Measurements from ENCODE around the gene ACOX1.
"Not testable (repeated sequence)": the region's sequence is repeated elsewhere in the genome, so short reads cannot be mapped to it uniquely, and the experiment has no call there.

ACOX1 gene

GRCh38 chr17:75983501-75984181 is 4.7 kb upstream of the ACOX1 start:
- no peak for DNase-seq

DNA sequence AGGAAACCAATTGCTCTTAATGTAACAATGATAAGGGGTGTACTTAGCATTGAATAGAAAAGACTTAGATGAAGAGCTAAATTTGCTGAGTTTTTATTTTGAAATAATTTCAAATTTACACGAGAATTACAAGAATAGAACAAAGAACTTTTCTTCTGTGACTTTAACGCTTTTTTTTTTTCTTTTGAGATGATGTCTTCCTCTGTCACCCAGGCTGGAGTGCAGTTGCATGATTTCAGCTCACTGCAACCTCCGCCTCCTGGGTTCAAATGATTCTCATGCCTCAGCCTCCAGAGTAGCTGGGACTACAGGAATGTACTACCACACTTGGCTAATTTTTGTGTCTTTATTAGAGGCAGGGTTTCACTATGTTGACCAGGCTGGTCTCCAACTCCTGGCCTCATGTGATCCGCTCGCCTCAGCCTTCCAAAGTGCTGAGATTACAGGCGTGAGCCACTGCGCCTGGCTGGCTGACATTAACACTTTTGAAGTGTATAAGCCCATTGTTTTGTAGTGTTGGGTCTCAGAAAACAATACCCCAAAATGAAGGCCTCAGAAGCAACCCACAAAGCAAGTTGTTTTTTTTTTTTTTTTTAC is 2.2 kb upstream of the ACOX1 start:
- no peak for DNase-seq

GRCh38 chr17:75980188-75981018 is 1.4 kb upstream of the ACOX1 start:
- no peak for DNase-seq

- peak in 3 of 56 donors; percentile 45 to 72 (median 68) for DNase-seq
These were observed 780 bp upstream of the ACOX1 start for GRCh38 chr17:75979705-75980187.

DNA sequence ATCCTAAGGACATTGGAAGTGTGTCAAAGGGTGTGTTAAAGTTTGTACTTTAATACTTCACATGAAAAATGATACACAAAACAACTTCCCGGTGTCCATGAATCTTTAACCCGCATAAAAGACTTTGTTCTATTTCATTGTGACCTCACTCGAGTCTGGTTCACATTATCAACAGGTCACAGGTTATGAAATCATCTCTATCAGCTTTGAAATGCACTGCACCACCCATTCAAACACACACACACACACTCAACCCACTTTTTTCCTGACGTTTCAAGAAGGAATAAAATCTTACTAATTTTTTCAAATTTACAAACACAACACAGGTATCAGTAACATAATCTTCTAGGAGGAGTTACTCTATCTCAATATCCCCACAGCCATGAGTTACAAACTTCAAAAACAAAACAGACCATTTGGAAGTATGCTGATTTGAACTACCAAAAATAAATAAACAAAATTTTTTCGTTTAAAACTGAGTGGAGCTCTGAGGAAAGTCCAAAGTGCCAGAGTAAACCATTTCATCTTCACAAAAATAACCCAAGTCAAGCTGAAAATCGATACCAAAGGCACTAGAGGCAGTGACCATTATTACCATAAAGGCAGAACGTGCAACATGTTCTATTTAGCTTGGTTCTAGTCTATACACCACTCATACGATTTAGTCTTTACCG is 2.7 kb downstream of the ACOX1 start:
- DNase-seq: no peak

GRCh38 chr17:75975757-75976174 is 3.2 kb downstream of the ACOX1 start:
- DNase-seq: no peak

DNA sequence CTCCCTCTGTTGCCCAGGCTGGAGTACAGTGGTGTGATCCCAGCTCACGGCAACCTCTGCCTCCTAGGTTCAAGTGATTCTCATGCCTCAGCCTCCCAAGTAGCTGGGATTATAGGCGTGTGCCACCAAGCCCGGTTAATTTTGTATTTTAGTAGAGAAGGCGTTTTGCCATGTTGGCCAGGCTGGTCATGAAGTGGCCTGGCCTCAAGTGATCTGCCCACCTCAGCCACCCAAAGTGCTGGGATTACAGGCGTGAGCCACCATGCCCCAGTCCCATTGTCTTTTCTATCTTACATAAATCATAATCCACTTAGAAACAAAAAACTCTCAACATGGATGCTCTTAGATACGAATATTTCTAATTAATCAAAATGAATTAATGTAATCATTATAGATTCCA is 3.8 kb downstream of the ACOX1 start:
- not testable (repeated sequence) for DNase-seq

GRCh38 chr17:75970626-75971025 is 8.3 kb downstream of the ACOX1 start:
- DNase-seq: no peak

DNA sequence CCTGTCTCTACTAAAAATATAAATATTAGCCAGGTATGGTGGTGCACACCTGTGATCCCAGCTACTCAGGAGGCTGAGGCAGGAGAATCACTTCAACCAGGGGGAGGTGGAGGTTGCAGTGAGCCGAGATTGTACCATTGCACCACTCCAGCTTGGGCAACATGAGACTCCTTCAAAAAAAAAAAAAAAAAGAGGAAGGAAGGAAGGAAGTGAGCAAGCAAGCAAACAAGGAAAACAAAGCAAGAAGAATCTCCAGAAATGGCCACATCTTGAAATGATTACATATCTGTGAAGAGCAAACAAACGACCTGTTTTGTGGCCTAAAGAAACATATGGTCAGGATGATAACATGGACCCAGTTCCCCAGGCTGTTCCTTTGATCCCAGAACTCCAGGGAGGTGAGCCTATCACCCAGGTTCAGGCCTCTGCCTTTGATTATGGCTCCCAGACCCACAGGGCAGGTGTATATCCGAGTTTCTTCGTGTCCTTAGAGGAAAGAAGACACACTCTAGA is 8.9 kb downstream of the ACOX1 start:
- DNase-seq: no peak

DNA sequence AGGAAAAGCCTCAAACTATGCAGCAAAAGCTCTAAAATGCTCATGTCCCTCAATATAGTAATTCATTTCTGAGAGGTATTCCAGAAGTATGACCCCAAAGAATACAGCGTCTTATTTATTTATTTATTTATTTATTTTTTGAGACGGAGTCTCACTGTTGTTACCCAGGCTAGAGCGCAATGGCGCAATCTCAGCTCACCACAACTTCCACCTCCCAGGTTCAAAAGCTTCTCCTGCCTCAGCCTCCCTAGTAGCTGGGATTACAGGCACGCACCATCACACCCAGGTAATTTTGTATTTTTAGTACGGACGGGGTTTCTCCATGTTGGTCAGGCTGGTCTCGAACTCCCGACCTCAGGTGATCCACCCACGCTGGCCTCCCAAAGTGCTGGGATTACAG is 9.9 kb downstream of the ACOX1 start:
- not testable (repeated sequence) for DNase-seq

DNA sequence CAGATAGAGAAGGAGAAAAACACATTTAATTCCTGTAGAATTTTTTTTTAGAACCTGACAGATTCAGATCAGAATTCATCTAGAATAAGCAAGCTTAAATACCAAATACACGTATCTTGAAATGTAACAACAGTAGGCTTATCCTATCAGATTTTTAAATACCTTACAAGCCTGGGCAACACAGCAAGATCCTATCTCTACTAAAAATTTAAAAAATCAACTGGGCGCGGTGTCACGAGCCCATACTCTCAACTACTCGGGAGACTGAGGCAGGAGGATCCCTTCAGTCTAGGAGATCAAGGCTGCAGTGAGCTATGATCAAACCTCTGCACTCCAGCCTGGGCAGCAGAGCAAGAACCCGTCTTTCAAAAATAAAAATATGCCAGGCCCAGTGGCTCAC is 13.5 kb downstream of the ACOX1 start:
- no peak for DNase-seq

DNA sequence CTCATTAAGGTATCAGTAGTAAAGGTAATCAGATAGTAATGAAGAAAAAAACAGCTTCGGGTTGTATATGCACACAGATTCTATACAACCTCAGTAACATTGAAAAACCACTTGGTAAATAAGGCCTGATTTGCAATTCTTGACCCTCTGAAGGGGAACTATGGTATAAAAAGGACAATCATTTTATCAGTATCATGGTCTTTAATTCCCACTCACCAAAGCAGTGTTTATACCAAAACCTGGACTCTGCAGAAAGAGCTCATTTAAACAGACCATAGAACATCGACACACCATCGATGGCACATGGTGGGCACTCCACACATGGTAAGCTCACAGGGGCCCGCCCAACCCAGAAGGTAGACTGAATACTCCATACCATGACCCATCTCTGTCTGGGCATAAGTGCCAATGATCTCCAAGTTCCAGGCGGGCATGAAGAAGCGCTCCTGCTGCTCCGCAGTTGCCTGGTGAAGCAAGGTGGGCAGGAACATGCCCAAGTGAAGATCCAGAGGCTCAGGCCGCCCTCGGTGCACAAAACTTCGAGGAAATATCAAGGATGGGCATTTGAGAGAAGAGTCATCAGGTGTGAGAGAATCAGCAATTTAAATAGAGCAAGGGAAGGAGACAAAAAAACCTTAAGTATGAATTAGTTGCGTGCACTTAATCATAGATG is 19.0 kb downstream of the ACOX1 start:
- DNase-seq: no peak

- DNase-seq: no peak
These were observed 19.7 kb downstream of the ACOX1 start for GRCh38 chr17:75959051-75959838.

DNA sequence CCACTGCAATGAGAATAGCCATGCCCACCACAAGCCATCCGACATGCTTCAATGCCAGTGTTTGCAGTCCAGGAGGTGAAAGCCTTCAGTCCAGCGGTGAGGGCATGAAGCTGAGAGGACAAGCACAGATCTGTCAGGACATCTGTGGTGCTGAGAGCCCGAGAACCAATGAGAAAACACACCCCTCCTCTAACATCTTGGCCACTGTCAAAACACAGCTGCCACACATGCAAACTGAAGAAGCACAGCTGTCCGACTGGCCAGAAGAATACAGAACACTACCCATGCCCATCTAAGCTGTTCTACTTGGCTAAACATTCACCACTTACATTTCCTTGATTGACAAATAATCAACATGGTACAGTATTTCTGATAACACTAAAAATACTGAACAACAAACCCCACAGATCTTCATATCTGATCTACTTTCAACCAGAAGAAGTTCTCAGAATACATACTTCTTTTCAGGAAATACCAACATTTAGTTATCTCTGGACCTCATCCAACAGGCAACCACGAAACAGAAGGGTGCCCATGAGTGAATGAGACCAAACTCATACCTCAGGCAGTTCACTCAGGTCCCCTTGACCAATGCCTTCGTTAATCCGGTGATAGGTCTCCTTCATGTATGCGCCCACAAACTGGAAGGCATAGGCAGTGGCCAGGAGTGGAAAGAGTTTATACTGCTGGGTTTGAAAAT is 28.0 kb downstream of the ACOX1 start:
- DNase-seq: peak in 9 of 56 donors; percentile 1 to 33 (median 8)

GRCh38 chr17:75950421-75950820 is 28.5 kb downstream of the ACOX1 start:
- no peak for DNase-seq

GRCh38 chr17:75945211-75945610 is 33.8 kb downstream of the ACOX1 start:
- DNase-seq: no peak

DNA sequence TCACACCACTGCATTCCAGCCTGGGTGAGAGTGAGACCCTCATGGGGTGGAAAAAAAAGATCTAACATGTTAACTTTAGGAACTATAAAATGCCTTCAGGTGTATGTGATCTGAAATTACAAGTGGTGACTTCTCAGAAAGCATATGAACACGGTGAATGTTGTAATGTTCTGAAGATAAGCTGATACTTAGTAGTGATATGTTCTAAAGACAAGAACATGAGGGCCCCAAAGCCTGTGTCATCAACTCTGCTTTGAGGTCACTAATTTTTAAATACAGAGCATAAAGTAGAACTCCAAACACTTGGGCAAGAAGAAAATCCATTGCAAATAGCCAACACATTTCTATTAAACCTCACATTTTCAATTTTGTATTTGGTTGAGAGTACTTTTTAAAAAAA is 35.5 kb downstream of the ACOX1 start:
- DNase-seq: no peak

DNA sequence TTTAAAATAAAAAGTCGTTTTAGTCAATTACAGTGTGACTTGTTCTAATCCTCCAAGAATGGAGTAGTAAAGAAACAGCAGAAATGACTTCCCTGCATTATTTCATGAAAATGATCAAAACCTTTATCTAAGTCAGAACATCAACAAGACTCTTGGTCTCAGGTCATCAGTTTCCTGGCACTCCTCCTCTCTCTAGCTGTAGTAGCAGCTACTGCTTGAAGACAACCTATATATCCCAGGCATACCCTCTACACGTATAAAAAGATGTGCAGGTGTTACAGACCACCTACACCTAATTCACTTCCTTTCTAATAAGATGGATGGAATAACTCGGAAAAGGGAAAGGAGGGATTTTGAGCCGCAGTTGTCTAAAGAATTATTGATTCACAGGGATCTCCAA is 36.5 kb downstream of the ACOX1 start:
- no peak for DNase-seq

- DNase-seq: no peak
These were observed 37.5 kb downstream of the ACOX1 start for GRCh38 chr17:75941442-75941819.
